HG02642 (cell line): ENCODE results near the gene CSF2RB.

Experiments used
- ATAC-seq: cut with Tn5 transposase; IDR thresholded peaks from one replicate; pipeline ENCODE4 v1.9.1; 2021; ENCODE audit warnings: mild to moderate bottlenecking; ENCODE audit not compliant: unreplicated experiment, poor library complexity

The CSF2RB gene

GRCh38 chr22:36886016-36886415 is 27.4 kb upstream of the CSF2RB start:
- ATAC-seq, result no peak

DNA sequence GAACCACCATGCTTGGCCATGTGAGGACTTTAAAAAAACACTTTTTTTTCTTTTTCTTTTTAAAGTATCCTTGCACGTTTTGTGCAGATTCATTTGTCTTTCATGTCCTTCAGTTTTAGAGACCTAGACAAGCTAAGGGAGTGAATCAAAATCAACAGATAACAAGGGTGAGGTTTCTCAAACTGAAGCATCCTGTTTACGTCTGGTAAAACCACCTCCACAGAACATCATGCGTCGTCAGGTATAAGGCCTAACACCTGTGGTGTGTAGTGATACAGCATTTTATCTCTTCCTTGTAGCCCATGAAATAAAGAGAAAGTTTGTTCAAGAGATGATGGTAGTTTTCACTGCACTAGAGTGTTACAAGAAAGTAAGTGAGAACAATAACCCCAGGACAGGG is 26.3 kb upstream of the CSF2RB start:
- ATAC-seq, result no peak

DNA sequence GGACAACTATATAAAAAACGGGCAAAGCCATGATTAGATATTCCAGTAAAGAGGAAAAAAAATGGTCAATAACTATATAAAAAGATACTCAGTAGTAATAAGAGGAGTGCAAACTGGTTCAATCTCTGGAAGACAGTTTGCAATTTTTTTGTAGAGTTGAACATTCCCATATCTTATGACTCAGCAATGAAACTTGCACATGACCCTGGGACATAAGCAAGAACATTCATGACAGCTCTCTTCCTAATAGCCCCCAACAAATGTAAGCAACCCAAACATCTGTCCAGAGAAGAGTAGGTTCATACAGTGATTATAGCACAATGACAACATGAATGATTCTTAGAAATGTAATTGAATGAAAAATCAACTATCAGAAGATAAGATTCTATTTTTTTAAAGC is 21.8 kb upstream of the CSF2RB start:
- no peak for ATAC-seq

DNA sequence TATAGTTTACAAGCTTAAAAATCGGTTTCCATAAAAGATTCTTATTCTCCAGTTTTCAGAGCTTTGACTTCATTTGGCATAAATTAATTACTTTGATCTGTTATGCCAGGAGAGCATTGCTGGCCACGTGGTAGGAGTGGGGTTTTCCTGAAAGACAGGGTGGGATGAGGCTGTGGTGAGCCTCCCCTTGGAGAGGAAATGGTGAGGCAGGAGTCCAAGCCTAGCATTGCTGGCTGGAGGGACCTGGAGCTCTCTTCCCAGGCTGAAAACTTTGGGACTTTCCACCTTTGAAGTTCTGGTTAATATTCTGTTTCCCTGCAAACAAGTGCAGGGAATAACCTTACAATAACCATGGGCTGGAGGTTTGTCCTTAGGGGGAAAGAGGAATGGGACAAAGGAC is 21.1 kb upstream of the CSF2RB start:
- ATAC-seq, result no peak

DNA sequence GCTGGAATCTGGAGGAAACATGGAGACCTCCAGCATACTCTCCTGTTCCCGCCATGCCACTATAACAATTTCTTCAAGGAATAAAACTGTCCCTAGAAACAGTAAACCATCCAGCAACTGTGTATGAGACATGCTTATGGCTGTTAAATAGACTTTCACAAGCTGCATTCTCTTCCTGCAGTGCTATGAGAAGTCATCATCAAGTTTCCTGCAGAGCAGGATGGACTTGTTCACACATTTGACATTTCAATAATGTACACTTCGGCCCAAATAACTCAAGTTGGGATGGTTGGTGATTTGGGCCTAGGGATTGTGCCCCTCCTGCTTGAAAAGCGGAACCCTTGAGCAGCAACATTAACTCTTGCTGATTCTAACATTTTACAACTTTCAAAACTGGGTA is 20.2 kb upstream of the CSF2RB start:
- ATAC-seq, result no peak

DNA sequence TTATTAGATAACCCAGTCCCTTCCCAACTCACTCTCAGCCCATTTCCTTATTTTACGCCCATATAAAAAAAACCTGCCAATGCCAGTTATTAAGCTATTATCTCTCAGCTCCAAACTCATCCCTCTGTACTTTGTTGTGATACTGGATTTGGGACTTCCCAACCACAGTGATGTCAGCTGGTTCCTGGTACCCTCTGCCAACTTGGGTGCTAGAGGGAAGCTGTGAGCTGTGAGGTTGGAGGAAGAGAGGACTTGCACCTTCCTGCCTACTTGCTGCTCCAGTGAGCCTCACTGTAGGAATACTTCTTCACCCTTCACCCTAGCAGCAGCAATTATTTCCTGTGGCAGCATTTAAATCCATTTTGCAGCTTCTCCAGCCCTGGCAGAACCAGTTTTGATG is 19.2 kb upstream of the CSF2RB start:
- no peak for ATAC-seq

GRCh38 chr22:36897611-36898010 is 15.8 kb upstream of the CSF2RB start:
- no peak for ATAC-seq

DNA sequence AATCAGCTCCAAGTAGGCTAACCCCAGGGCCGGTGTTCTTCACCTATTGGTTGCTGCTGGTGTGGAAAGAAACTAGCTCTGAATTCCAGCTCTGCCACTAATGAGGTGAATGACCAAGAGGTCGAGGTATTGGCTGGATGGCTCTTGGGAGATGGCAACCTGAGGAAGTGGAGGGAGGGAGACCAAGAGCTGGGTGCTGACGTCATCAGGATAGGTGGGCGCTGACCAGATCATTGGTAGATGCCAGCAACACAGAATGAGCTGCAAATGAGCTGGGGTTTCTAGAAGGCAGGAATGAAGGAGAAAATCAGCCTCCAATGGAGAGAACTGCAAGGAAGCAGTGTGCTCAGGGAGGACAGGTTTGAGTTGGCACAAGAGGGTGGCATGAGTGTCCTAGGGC is 14.7 kb upstream of the CSF2RB start:
- no peak for ATAC-seq

- no peak for ATAC-seq
These were observed 13.9 kb upstream of the CSF2RB start for GRCh38 chr22:36899498-36899897.

- no peak for ATAC-seq
These were observed 13.2 kb upstream of the CSF2RB start for GRCh38 chr22:36900225-36900624.

DNA sequence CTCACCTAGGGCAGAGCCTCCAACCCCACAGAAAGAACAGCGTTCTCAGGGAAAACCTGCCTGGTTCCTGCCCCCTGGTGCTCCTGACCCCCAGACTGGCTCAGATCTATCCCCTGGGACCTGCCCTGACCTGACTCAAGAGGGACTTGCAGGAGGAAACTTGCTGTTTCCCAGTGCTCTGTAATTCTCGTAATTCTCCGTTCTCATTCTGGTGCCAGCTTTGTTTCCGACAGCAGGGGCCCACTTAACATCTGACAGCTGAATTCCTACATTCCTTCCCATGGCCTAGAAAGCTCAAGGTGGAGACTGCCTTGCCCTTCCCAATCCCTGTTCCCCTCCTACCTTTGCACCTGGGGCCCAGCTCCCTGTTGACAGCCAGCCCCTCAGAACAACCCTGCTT is 12.5 kb upstream of the CSF2RB start:
- no peak for ATAC-seq

DNA sequence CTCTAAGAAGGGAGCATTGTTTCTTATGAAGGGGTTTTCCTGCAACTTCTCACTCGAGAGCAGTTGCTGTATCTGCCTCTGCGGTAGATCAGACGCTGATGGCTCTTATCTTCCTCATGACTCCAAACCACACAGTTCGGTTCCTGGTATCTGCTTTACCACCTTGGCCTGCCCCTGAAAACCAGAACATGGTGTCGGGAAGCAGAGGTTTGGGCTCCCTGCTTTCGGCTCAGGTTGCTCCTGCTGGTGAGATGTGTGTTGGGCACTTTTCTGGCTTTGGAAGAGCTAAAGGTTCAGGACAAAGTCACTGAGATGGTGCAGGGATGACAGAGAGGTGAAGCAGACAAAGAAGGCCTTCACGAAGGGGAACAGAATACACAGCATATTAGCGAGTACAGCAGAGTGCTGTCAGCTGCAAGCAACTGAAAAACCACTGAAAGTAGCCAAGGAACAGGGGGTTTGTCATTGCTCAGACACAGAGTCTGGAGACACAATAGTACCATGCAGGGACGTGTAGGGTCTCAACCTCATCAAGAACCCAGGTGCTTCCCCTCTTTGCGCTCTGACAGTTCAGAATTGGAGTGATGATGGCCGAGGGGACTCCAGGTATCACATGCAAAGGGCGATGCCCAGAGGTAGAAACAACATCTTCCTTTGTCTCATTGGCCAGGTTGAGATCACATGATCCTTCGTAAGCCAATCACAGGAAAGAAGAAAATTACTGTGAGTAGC is 11.9 kb upstream of the CSF2RB start:
- ATAC-seq, result peak; percentile 75

- ATAC-seq, result no peak
These were observed 11.1 kb upstream of the CSF2RB start for GRCh38 chr22:36902143-36902926.

DNA sequence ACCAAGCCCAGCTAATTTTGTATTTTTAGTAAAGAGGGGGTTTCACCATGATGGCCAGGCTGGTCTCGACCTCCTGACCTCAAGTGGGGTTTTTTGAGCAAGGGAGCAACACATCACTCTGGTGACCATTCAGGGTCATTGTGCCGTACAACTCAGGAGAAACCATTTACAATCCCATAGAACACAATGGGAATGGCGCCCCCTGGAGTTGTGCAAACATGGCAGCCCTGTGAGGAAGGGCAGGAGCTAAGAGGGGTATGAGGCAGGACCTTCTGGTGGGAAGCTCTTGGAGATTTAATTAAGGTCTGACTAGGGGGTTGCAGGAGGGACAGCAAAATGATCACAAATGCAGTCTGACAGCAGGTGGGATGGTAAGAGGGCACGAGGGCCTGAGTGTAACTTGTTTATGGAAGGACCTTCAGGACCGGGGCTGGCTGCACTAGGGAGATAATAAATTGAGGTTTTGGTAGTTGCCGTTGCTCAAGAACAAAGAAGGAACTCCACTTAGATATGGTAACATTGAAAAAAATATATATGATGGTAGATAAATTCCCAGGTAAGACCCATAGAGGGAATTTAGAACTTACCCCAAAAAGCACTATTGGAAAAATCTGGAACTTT is 9.1 kb upstream of the CSF2RB start:
- ATAC-seq, result no peak

DNA sequence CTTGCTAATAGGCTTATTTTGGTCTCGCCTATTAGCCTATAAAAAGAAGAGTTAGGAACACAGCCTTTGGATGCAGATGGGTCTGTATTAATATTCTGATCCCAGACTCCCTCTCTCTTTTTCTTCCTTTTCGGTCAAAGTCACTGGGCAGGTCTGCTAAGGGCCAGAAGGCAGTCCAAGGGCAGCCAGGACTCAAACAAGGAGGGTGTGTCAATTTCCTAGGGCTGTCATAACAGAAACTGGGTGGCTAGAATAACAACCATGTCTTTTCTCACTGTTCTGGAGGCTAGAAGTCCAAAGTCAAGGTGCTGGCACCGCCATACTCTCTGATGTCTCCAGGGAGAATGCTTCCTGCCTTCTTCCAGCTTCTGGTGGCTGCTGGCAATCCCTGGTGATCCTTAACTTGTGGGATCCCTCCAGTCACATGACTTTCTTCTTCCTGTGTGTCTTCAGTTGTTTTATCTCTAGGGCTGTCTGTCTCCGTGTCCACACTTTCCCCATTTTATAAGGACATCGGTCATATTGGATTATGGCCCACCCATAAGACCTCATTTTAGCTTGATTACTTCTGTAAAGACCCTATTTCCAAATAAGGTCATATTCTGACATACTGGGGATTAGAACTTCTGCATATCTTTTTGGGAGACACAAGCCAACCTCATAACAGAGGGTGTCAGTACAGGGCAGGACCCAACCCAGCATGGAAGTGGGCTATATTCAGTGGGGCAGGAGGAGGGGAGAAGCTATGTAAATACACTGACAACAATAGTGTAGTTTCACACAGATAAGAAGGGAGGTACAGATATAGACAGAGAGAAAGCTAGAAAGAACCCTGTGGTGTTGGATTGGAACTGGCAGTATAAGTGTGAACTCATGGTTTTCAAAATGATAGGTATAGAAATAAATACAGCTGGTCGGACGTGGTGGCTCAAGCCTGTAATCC is 5.9 kb upstream of the CSF2RB start:
- no peak for ATAC-seq

DNA sequence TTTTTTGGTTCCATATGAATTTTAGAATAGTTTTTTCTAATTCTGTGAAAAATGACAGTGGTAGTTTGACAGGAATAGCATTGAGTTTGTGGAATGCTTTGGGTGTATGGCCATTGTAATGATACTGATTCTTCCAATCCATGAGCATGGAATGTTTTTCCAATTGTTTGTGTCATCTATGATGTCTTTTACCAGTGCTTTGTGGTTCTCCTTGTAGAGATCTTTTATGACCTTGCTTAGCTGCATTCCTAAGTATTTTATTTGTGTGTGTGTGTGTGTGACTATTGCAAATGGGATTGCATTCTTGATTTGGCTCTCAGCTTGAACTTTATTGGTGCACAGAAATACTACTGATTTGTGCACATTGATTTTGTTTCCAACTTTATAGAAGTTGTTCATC is 3.0 kb upstream of the CSF2RB start:
- ATAC-seq, result no peak

DNA sequence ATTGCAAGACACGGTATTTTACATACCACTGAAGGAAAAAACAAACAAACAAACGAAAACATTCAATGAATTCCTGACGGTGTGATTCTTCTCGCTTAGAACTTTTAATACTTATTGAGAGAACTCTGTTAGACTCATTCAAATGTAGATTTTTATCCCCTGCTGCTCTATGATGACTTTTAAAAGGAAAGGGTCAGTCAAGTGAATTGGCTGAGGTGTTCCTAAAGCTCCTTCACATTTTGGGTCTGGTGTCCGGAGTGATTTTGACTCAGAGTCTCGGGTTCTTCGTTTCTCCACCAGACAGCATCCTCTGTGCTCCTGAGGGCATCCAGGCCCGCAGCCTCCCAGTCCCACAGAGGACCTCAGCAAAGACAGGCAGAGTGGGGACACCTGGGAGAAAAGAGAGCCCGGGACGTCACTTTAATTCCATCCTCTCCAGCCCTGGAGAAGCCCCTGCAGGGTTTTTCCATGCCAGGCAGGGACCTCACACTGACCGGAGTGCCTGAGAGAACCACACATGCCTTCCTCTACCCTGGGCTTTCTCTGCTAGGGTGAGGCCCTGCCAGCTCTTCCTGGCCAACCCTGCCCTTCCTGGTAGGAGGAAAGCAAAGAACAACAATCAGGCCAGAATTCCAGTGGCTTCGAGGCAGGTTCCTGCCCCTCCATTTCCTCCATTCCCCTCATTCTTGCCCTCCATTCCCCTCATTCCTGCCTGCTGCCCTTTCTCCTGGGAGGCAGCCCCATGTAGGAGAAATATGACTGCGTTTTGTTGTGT is 1.4 kb upstream of the CSF2RB start:
- ATAC-seq, result no peak

DNA sequence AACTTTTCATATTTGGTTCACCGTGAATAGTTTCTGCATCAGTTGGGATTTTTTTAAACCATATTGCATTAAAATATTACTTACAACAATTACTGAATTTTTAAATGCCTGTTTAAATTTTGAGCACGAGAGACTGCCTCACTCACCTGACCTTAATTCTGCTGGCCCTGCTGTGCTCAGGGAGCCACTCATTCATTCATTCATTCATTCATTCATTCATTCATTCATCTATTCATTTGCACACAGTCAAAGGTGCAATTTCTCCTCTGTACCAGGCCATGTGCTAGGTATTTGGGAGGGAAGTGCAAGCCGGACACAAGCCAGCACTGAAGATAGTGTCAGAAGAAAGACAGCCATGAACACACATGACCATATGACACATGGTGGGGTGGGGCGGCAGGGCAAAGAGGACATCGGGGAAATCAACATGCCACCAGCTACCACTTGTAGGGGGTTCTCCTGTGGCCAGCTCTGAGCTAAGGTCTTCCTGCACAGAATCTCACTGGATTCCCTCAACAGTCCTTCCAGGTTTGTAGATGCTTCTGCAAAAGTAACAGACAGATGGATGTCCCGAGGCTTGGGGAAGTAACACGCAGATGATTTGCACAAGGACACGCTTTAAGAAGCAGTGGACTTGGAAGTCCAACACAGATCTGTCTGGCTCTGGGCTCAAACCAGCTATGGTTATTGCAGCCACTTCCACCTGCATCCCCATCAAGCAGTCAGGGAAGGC is 568 bp upstream of the CSF2RB start:
- no peak for ATAC-seq

GRCh38 chr22:36914390-36914752 is 943 bp downstream of the CSF2RB start:
- ATAC-seq, result no peak
